Measurements from ENCODE around the gene MESD. TPM values are rescaled to one million over a fixed set of nuclear protein-coding genes. Genes with fewer than 3 reads are reported as not detected.

Gene MESD
- total and polyA plus RNA-seq, 11 donors, result 11.2 to 19.8 (median 14.8) TPM

- ATAC-seq (no peak), DNase-seq (no peak)
- TF ChIP-seq CTCF (IDR thresholded peaks at IDR 0.05) (no peak), POLR2A (IDR thresholded peaks at IDR 0.05) (no peak)
- H3K4me3 ChIP-seq, result peak overlapping the region in 1 of 12 donors; percentile 78
- peaks cover 10 to 56% (median 44%) of the 10 kb centered on the region in 12 donors for H3K4me1 ChIP-seq
- H3K27ac ChIP-seq, result peak overlapping the region; percentile 73 to 96 (median 92)
- H3K27me3 ChIP-seq, result no peaks in the 10 kb centered on the region
- no peaks in the 10 kb centered on the region for H3K9me3 ChIP-seq
- intact Hi-C loops (cut with DNase I), result loop anchor here in 4 of 10 donors (2.0 to 10.0 kb wide), 4 partner anchors 114 to 1054 kb away; partner anchors contain the start of gene MEX3B (in 1 of the 4)
- WGBS, 4 donors, result 86 to 91% (median 90%) methylated on average over 1 of the region's 1 CpG
- H3K36me3 ChIP-seq, result peaks cover 0 to 2% (median 0%) of the 10 kb centered on the region in 9 donors
Observed at GRCh38 chr15:80990955-80991354, 1.3 kb upstream of the MESD start.

- 0 to 1% (median 1%) methylated on average over 7 of the region's 7 CpGs for WGBS, 4 donors
- no peak for DNase-seq
- H3K36me3 ChIP-seq, result peaks cover 0 to 4% (median 0%) of the 10 kb centered on the region in 9 donors
- no peak for TF ChIP-seq POLR2A (IDR thresholded peaks at IDR 0.05)
- TF ChIP-seq CTCF (IDR thresholded peaks at IDR 0.05), result no peak
- H3K27ac ChIP-seq, result peak overlapping the region; percentile 80 to 96 (median 92)
- peak overlapping the region; percentile 75 to 97 (median 88) for H3K4me3 ChIP-seq
- H3K4me1 ChIP-seq, result peaks cover 10 to 74% (median 58%) of the 10 kb centered on the region in 12 donors
- peak in 1 of 4 donors; percentile 1 for ATAC-seq
- H3K9me3 ChIP-seq, result no peaks in the 10 kb centered on the region
- H3K27me3 ChIP-seq, result no peaks in the 10 kb centered on the region
- intact Hi-C loops (cut with DNase I), result loop anchor here in 2 of 10 donors (5.0 to 10.0 kb wide), 2 partner anchors 276 to 333 kb away; partner anchors contain the start of gene STARD5 (in 1 of the 2)
Observed at GRCh38 chr15:80989081-80989517, 520 bp downstream of the MESD start.

GRCh38 chr15:80988148-80988796 lies 1.3 kb downstream of the MESD start:
- intact Hi-C loops (cut with DNase I), result loop anchor here in 2 of 10 donors (5.0 to 10.0 kb wide), 2 partner anchors 277 to 334 kb away; partner anchors contain the start of gene STARD5 (in 1 of the 2)
- ATAC-seq (no peak), DNase-seq (no peak)
- TF ChIP-seq CTCF (IDR thresholded peaks at IDR 0.05) (no peak), POLR2A (IDR thresholded peaks at IDR 0.05) (no peak)
- Histone ChIP-seq H3K4me1 (peaks cover 10 to 79% (median 59%) of the 10 kb centered on the region in 12 donors), H3K27ac (peak overlapping the region in 7 of 12 donors; percentile 13 to 94 (median 93)), H3K36me3 (peaks cover 0 to 5% (median 0%) of the 10 kb centered on the region in 9 donors), H3K9me3 (no peaks in the 10 kb centered on the region), H3K27me3 (no peaks in the 10 kb centered on the region), H3K4me3 (peak overlapping the region in 10 of 12 donors; percentile 78 to 97 (median 88))
- WGBS, 4 donors, result 48 to 53% (median 51%) methylated on average over 8 of the region's 8 CpGs

GRCh38 chr15:80986487-80986886 lies 3.1 kb downstream of the MESD start:
- Histone ChIP-seq H3K36me3 (peaks cover 0 to 20% (median 6%) of the 10 kb centered on the region in 9 donors), H3K4me1 (peaks cover 10 to 69% (median 54%) of the 10 kb centered on the region in 12 donors), H3K4me3 (no peak overlapping the region), H3K27me3 (no peaks in the 10 kb centered on the region), H3K27ac (peak overlapping the region in 1 of 12 donors; percentile 10), H3K9me3 (no peaks in the 10 kb centered on the region)
- 96 to 97% (median 96%) methylated on average over 1 of the region's 1 CpG for WGBS, 4 donors
- DNase-seq (no peak), ATAC-seq (no peak)
- intact Hi-C loops (cut with DNase I), result loop anchor here in 2 of 10 donors (5.0 to 10.0 kb wide), 2 partner anchors 278 to 336 kb away; partner anchors contain the start of gene STARD5 (in 1 of the 2)
- TF ChIP-seq CTCF (IDR thresholded peaks at IDR 0.05) (no peak), POLR2A (IDR thresholded peaks at IDR 0.05) (no peak)

Data from heart left ventricle (tissue), 16 donors.